ENCODE measurements around the gene P2RY2. TPM values are rescaled to one million over a fixed set of nuclear protein-coding genes. Genes with fewer than 3 reads are reported as not detected.
"Not testable (repeated sequence)": the region's sequence is repeated elsewhere in the genome, so short reads cannot be mapped to it uniquely, and the experiment has no call there.

Gene P2RY2
- total and polyA plus RNA-seq, 2 of the 8 experiments (the other 6 are each of a cell fraction or from before 2014, with no cell fraction given), result 1.0 to 1.5 TPM

GRCh38 chr11:73271478-73271865 is 53.4 kb downstream of the P2RY2 start:
- H3K14ac ChIP-seq (ENCODE audit: insufficient read length); H2BK15ac ChIP-seq (ENCODE audit: low read length); H4K5ac ChIP-seq (ENCODE audit: insufficient read length, low read depth, low read length); H3K4me2 ChIP-seq (ENCODE audit: insufficient read depth in 1 of 2, low read depth in 2 of 2, low read length in 2 of 2); H4K8ac ChIP-seq (ENCODE audit: extremely low read depth, insufficient read depth, low read length); DNase-seq (ENCODE audit: low read depth in 1 of 2, low spot score in 2 of 2); H3K56ac ChIP-seq (replicated peaks; ENCODE audit: insufficient read length, low read depth, low read length); H4K20me1 ChIP-seq (replicated peaks in 1 of 2; ENCODE audit: control insufficient read depth in 1 of 2, insufficient read depth in 2 of 2, low read length in 2 of 2); H3K27ac ChIP-seq (ENCODE audit: low read depth, low read length); H4K91ac ChIP-seq (replicated peaks; ENCODE audit: insufficient read length, low read length); H3K23me2 ChIP-seq (ENCODE audit: low read depth, low read length); H3K4ac ChIP-seq (replicated peaks; ENCODE audit: insufficient read length, low read depth, low read length); H3K9me3 ChIP-seq (ENCODE audit: insufficient read depth in 2 of 2, low read depth in 1 of 2, low read length in 1 of 2); H3K27me3 ChIP-seq (replicated peaks in 1 of 4; ENCODE audit: control insufficient read depth in 3 of 4, extremely low read depth in 1 of 4, insufficient read depth in 3 of 4, low read length in 3 of 4); H2AK5ac ChIP-seq (ENCODE audit: low read depth, low read length); H2BK5ac ChIP-seq (ENCODE audit: low read depth, low read length); H3K9ac ChIP-seq (replicated peaks in 1 of 4; ENCODE audit: extremely low read depth in 1 of 4, low read depth in 3 of 4, low read length in 3 of 4); H3K4me3 ChIP-seq (ENCODE audit: extremely low read depth in 1 of 4, insufficient read depth in 2 of 4, low read depth in 3 of 4, low read length in 4 of 4); FAIRE-seq; H3K23ac ChIP-seq (ENCODE audit: insufficient read length); H3K18ac ChIP-seq (ENCODE audit: extremely low read depth, low read length); POLR2A ChIA-PET (ENCODE audit: partially characterized antibody); H3K79me2 ChIP-seq (ENCODE audit: control insufficient read depth in 1 of 2, insufficient read depth in 2 of 2, low read length in 2 of 2); H3K36me3 ChIP-seq (ENCODE audit: control insufficient read depth in 2 of 4, insufficient read depth in 4 of 4, low read length in 3 of 4); H3K79me1 ChIP-seq (ENCODE audit: low read depth, low read length); H2BK20ac ChIP-seq (ENCODE audit: low read length); H2BK120ac ChIP-seq (replicated peaks; ENCODE audit: low read depth, low read length): not testable (repeated sequence)
- Histone ChIP-seq H2BK12ac (ENCODE audit: low read depth, low read length) (0 out of 2 replicates have a peak overlapping the region, but pooled peaks have one; percentile 1), H3K4me1 (replicated peaks in 1 of 4; ENCODE audit: control insufficient read depth in 3 of 4, insufficient read depth in 4 of 4, low read length in 3 of 4) (peaks cover 0 to 15% (median 9%) of the 10 kb centered on the region in 4 experiments; a peak in 5 of 7 replicates), H2AFZ (ENCODE audit: low read length) (peak overlapping the region; percentile 67)
- CTCF ChIA-PET (ENCODE audit: partially characterized antibody), result interaction anchor here (0.6 to 16.5 kb wide), 10 partner anchors 10 to 88 kb away, joined by 3 to 173 read pairs (median 7); no protein-coding TSS in a partner anchor
- 82% methylated on average over 8 of the region's 10 CpGs; no CpG with 5 or more reads in 1 of the 2 experiments for WGBS, 2 experiments (ENCODE audit: extremely low coverage in 1 of 2, insufficient coverage in 1 of 2, insufficient read length in 1 of 2, insufficient replicate concordance in 2 of 2, low coverage in 1 of 2, low lambda C conversion rate in 2 of 2, missing lambda C conversion rate in 1 of 2)
